ENCODE data around the gene MESP1.

MESP1 gene

GRCh38 chr15:89777782-89778380 lies 26.8 kb upstream of the MESP1 start:
- H3K4me1 ChIP-seq (ENCODE audit: control insufficient read depth, insufficient read depth, low read length) = no peaks in the 10 kb centered on the region
- H3K9me3 ChIP-seq (ENCODE audit: control insufficient read depth, insufficient read depth, low read length) = no peaks in the 10 kb centered on the region
- H3K9ac ChIP-seq (ENCODE audit: low read depth, low read length) = no peak overlapping the region
- H3K4me3 ChIP-seq (ENCODE audit: low read depth, low read length) = no peak overlapping the region
- no peaks in the 10 kb centered on the region for H3K36me3 ChIP-seq (ENCODE audit: control insufficient read depth, insufficient read depth, low read length)
- peaks cover 42% of the 10 kb centered on the region for H3K27me3 ChIP-seq (ENCODE audit: control insufficient read depth, insufficient read depth, low read length)

GRCh38 chr15:89777073-89777751 lies 26.2 kb upstream of the MESP1 start:
- H3K9me3 ChIP-seq (ENCODE audit: control insufficient read depth, insufficient read depth, low read length) = no peaks in the 10 kb centered on the region
- H3K27me3 ChIP-seq (ENCODE audit: control insufficient read depth, insufficient read depth, low read length) = peaks cover 40% of the 10 kb centered on the region
- H3K9ac ChIP-seq (ENCODE audit: low read depth, low read length) = no peak overlapping the region
- no peaks in the 10 kb centered on the region for H3K36me3 ChIP-seq (ENCODE audit: control insufficient read depth, insufficient read depth, low read length)
- no peaks in the 10 kb centered on the region for H3K4me1 ChIP-seq (ENCODE audit: control insufficient read depth, insufficient read depth, low read length)
- H3K4me3 ChIP-seq (ENCODE audit: low read depth, low read length) = peak overlapping the region; percentile 26

DNA sequence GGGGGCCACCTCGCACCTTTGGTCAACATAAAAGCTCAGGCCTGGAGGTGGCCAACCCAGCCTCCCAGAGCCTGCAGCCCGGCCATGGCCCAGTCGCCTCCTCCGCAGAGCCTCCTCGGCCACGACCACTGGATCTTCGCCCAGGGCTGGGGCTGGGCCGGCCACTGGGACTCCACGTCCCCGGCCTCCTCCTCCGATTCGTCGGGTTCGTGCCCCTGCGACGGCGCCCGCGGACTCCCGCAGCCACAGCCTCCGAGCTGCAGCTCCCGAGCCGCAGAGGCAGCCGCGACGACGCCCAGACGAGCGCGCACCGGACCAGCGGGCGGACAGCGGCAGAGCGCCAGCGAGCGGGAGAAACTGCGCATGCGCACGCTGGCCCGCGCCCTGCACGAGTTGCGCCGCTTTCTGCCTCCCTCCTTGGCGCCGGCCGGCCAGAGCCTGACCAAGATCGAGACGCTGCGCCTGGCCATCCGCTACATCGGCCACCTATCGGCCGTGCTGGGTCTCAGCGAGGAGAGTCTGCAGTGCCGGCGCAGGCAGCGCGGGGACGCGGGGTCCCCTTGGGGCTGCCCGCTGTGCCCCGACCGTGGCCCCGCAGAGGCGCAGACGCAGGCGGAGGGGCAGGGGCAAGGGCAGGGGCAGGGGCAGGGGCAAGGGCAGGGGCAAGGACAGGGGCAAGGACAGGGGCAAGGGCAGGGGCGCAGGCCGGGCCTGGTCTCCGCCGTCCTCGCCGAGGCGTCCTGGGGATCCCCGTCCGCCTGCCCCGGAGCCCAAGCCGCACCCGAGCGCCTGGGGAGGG lies 25.4 kb upstream of the MESP1 start, which contains the start of gene MESP2:
TSS of gene MESP2 (plus strand) at position 59 of the 799 bp plus-strand sequence. CDS start at position 85, 26 bp downstream.
- Histone ChIP-seq H3K4me3 (ENCODE audit: low read depth, low read length) (peak within 1 kb of the TSS; percentile 26), H3K4me1 (ENCODE audit: control insufficient read depth, insufficient read depth, low read length) (no peaks in the 10 kb centered on the region), H3K36me3 (ENCODE audit: control insufficient read depth, insufficient read depth, low read length) (no peaks in the 10 kb centered on the region), H3K27me3 (ENCODE audit: control insufficient read depth, insufficient read depth, low read length) (peaks cover 40% of the 10 kb centered on the region), H3K9me3 (ENCODE audit: control insufficient read depth, insufficient read depth, low read length) (no peaks in the 10 kb centered on the region), H3K9ac (ENCODE audit: low read depth, low read length) (no peak within 1 kb of the TSS)

GRCh38 chr15:89775815-89776214 lies 24.8 kb upstream of the MESP1 start:
- Histone ChIP-seq H3K9me3 (ENCODE audit: control insufficient read depth, insufficient read depth, low read length) (no peaks in the 10 kb centered on the region), H3K4me1 (ENCODE audit: control insufficient read depth, insufficient read depth, low read length) (no peaks in the 10 kb centered on the region), H3K9ac (ENCODE audit: low read depth, low read length) (no peak overlapping the region), H3K36me3 (ENCODE audit: control insufficient read depth, insufficient read depth, low read length) (no peaks in the 10 kb centered on the region), H3K4me3 (ENCODE audit: low read depth, low read length) (no peak overlapping the region), H3K27me3 (ENCODE audit: control insufficient read depth, insufficient read depth, low read length) (peaks cover 33% of the 10 kb centered on the region)

DNA sequence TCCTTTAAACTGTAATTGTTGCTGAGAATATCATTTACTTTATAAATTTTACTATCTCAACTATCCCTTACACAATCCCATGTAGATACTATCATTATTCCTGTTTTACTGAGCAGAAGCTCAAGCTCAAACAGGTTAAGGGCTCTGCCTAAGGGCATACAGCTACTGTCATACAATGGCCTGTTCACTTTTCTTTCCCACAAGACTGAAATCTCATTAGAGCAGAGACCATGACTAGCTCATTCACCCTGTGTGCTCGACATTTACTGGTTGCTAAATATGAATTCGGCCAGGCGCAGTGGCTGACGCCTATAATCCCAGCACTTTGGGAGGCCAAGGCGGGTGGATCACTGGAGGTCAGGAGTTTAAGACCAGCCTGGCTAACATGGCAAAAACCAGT lies 23.4 kb upstream of the MESP1 start:
- no peaks in the 10 kb centered on the region for H3K4me1 ChIP-seq (ENCODE audit: control insufficient read depth, insufficient read depth, low read length)
- H3K4me3 ChIP-seq (ENCODE audit: low read depth, low read length) = no peak overlapping the region
- H3K9me3 ChIP-seq (ENCODE audit: control insufficient read depth, insufficient read depth, low read length) = no peaks in the 10 kb centered on the region
- peaks cover 29% of the 10 kb centered on the region for H3K27me3 ChIP-seq (ENCODE audit: control insufficient read depth, insufficient read depth, low read length)
- H3K36me3 ChIP-seq (ENCODE audit: control insufficient read depth, insufficient read depth, low read length) = no peaks in the 10 kb centered on the region
- H3K9ac ChIP-seq (ENCODE audit: low read depth, low read length) = no peak overlapping the region

DNA sequence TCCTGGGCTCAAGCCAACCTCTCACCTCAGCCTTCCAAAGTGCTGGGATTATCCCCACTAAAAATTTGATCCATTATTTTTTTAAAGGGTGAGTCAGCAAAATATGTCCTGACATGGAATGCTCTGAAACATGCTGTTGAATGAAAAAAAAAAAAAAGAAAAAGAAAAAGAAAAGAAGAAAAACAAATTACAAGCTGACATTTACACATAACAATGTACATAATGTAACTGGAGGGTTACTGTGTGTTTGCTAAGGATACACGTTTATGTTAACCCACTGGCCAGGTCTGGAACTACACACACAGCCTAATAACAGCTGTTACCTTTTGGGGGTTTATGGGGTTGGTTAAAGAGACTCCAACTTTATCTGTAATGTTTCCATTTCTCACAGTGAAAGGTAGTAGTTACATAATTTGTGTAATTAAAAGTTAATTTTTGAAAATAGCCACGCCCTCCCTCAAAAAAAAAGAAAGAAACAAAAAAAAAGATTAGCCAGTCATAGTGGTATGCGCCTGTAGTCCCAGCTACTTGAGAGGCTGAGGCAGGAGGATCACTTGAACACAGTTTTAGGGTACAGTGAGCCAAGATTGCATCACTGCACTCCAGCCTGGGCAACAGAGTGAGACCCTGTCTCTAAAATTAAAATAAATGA lies 22.0 kb upstream of the MESP1 start:
- no peak overlapping the region for H3K9ac ChIP-seq (ENCODE audit: low read depth, low read length)

GRCh38 chr15:89770041-89770440 lies 19.0 kb upstream of the MESP1 start:
- H3K27me3 ChIP-seq (ENCODE audit: control insufficient read depth, insufficient read depth, low read length) = no peaks in the 10 kb centered on the region
- no peak overlapping the region for H3K9ac ChIP-seq (ENCODE audit: low read depth, low read length)
- H3K36me3 ChIP-seq (ENCODE audit: control insufficient read depth, insufficient read depth, low read length) = no peaks in the 10 kb centered on the region
- H3K9me3 ChIP-seq (ENCODE audit: control insufficient read depth, insufficient read depth, low read length) = no peaks in the 10 kb centered on the region
- H3K4me1 ChIP-seq (ENCODE audit: control insufficient read depth, insufficient read depth, low read length) = no peaks in the 10 kb centered on the region
- no peak overlapping the region for H3K4me3 ChIP-seq (ENCODE audit: low read depth, low read length)

More for the DNA sequence above, 22.0 kb upstream of the MESP1 start:
- Histone ChIP-seq H3K4me3 (ENCODE audit: low read depth, low read length) (no peak overlapping the region), H3K27me3 (ENCODE audit: control insufficient read depth, insufficient read depth, low read length) (peaks cover 20% of the 10 kb centered on the region), H3K4me1 (ENCODE audit: control insufficient read depth, insufficient read depth, low read length) (no peaks in the 10 kb centered on the region), H3K9me3 (ENCODE audit: control insufficient read depth, insufficient read depth, low read length) (no peaks in the 10 kb centered on the region), H3K36me3 (ENCODE audit: control insufficient read depth, insufficient read depth, low read length) (no peaks in the 10 kb centered on the region)

DNA sequence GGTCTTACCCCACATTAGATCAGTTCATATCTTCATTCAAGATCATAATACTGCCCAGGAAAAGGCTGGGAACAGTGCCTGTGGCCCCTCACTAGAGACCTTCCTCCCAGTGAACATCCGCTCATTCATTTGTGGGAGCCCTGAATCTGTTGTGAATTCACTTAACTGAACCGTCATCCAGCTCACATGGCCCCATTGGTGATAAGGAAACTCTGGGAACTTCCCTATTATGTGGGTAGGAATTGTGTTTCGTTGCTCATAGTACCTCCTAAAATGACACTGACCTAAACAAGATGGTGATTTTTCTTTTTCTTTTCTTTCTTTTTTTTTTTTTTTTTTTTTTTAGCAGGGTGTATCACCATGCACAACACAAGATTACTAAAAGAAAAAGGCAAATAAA lies 18.3 kb upstream of the MESP1 start:
- H3K9ac ChIP-seq (ENCODE audit: low read depth, low read length) = no peak overlapping the region
- H3K36me3 ChIP-seq (ENCODE audit: control insufficient read depth, insufficient read depth, low read length) = no peaks in the 10 kb centered on the region
- no peaks in the 10 kb centered on the region for H3K4me1 ChIP-seq (ENCODE audit: control insufficient read depth, insufficient read depth, low read length)
- no peak overlapping the region for H3K4me3 ChIP-seq (ENCODE audit: low read depth, low read length)
- no peaks in the 10 kb centered on the region for H3K9me3 ChIP-seq (ENCODE audit: control insufficient read depth, insufficient read depth, low read length)
- H3K27me3 ChIP-seq (ENCODE audit: control insufficient read depth, insufficient read depth, low read length) = no peaks in the 10 kb centered on the region

GRCh38 chr15:89768071-89768500 lies 17.0 kb upstream of the MESP1 start:
- no peaks in the 10 kb centered on the region for H3K36me3 ChIP-seq (ENCODE audit: control insufficient read depth, insufficient read depth, low read length)
- H3K4me1 ChIP-seq (ENCODE audit: control insufficient read depth, insufficient read depth, low read length) = no peaks in the 10 kb centered on the region
- H3K4me3 ChIP-seq (ENCODE audit: low read depth, low read length) = no peak overlapping the region
- no peaks in the 10 kb centered on the region for H3K9me3 ChIP-seq (ENCODE audit: control insufficient read depth, insufficient read depth, low read length)
- no peak overlapping the region for H3K9ac ChIP-seq (ENCODE audit: low read depth, low read length)
- H3K27me3 ChIP-seq (ENCODE audit: control insufficient read depth, insufficient read depth, low read length) = peaks cover 2% of the 10 kb centered on the region

GRCh38 chr15:89767411-89767915 lies 16.4 kb upstream of the MESP1 start:
- Histone ChIP-seq H3K9ac (ENCODE audit: low read depth, low read length) (no peak overlapping the region), H3K36me3 (ENCODE audit: control insufficient read depth, insufficient read depth, low read length) (no peaks in the 10 kb centered on the region), H3K9me3 (ENCODE audit: control insufficient read depth, insufficient read depth, low read length) (no peaks in the 10 kb centered on the region), H3K4me3 (ENCODE audit: low read depth, low read length) (no peak overlapping the region), H3K27me3 (ENCODE audit: control insufficient read depth, insufficient read depth, low read length) (peaks cover 2% of the 10 kb centered on the region), H3K4me1 (ENCODE audit: control insufficient read depth, insufficient read depth, low read length) (no peaks in the 10 kb centered on the region)
